ENCODE data around the gene BLNK.

Gene BLNK

DNA sequence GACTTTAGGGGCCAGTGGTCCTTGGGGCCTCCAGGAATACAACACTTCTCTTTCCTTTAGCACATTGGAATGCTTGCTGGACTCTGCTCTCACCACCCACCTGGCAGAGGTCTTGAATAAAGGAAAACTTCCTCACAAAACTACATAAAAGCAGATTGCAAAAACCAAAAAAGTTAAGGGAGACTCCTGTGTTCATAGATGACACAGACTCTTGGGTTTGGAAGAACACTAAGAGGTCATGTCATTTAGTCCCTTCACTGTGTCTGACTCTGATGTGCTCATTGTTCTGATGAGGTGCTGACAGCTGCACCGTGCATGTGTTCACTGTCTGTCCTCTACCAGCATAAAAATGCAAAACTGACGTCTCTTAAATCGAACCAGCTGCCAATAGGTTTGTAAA, 11.4 kb downstream of the BLNK start:
- peak; percentile 32 for DNase-seq

DNA sequence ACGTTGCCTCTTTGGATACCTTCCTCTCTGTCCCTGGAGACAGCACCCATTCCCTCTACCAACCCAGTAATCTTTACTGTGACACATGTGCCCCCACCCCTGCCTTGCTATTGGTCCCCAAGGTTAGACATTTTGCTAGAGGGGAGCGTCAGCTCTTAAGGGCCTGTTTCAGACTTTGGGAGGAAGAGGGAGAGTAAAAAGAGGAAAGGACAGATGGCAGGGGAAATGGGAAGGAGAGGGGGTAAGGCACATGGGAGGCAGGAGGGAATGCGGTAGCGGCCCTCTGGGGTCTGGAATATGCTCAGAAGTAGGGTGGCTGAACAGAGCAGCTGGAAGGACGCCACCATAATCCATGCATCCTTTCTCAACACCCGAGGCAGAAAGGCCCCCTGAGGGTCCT, 12.2 kb downstream of the BLNK start:
- no peak for DNase-seq

DNA sequence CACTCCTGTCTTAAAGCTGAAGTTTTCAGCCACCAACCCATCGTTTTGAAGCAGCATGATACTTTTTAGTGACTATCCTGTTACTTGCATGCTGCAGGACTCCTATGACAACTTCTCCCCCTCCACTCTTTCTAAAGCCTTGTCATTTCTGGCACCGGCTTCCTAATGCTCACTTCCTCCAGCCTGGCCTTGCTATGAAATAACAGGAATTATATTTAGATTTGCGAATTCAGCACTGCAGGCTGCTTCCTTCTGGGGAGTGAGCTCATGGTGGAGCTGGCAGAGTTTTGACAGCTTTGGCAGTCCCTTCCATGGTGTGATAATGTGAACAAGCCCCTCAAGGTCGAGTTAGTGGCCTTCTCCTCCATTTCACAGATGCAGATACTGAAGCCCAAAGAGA, 13.4 kb downstream of the BLNK start:
- DNase-seq: peak; percentile 85

DNA sequence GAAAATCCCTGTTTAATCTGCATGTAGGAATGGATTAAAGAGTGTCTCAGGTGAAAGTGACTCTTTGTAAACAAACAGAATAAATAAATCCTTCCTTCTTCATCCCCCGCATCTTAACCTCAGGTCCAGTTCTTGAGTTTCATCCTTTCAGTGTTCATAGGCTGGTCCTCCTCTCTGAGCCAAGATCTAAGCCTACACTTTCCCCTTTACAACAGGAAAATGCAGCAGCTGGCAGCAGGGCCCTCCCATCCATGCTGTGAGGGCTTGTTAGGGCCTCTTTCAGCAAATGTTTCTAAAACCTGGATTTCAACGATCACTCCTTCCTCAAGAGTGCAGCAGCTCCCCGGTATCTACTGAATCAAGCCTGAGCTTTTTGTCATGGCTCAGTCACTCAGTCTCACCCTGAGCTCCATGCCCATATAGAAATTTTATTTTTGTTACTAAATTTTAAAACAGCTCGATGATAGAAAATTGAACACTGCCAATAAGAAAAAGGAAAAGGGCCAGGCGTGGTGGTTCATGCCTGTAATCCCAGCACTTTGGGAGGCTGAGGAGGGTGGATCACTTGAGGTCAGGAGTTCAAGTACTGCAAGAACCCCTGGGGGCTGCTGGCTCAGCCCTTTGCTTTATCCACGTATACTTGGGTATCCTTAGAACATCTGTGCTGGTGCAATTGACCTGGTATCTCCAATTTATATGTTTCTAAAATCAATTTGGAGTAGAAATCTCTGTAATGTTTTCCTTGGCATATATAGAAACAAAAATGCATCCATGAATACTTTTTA, 15.6 kb downstream of the BLNK start:
- no peak for DNase-seq

DNA sequence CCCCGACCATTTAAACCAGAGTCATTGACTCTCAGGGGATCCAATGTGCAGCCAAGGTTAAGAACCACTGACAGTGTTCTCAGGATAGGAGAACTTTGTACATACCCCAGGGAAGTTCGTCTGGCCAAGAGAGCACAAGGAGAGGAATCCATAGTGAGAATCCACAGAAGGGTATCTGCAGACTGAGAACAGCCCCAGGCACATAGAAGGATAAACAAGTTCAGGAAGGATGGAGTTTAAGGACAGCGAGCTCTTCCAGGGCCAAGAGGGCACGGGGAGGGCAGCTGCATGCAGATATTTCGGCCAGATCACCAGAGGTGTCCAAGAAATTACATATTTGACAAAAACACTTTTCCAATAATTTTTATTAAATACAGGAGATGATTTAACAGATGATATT, 16.4 kb downstream of the BLNK start:
- DNase-seq: no peak

DNA sequence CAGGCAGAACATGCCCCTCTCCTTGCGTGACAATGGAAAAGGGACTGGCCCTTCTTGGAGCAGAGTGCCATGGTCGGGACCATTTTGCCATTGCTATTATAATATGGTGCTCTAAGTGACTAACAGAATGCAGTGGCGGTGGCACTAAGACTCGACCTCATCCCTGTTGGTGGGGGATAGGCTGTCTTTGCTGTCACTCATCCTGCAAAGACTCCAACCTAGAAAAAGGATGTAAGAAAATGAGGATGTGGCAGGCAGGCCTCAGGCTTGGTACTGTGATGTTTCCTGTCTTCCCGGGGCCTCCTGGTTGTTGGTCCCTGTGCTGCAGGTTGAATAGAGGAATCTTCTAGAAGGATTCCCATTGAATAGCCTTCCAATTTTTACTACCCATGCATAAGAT, 18.6 kb downstream of the BLNK start:
- no peak for DNase-seq

DNA sequence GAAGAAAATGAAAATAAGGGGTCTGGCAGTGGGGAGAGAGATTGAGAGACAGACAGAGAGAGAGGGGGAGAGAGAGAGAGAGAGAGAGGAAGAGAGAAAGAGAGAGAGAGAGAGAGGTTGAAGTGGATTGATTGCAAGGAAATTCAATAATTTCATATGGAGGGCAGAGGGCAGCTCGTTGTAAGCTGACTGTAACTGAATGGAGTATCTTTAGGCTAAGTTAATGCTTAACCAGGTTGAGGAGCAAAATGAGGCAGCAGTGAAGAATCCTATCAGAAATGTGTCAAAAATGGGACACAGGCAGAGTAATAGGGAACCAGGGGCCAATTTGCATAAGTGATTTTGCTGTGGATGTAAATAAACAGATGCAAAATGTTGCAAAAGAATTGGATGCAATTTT, 21.0 kb downstream of the BLNK start:
- DNase-seq: no peak

DNA sequence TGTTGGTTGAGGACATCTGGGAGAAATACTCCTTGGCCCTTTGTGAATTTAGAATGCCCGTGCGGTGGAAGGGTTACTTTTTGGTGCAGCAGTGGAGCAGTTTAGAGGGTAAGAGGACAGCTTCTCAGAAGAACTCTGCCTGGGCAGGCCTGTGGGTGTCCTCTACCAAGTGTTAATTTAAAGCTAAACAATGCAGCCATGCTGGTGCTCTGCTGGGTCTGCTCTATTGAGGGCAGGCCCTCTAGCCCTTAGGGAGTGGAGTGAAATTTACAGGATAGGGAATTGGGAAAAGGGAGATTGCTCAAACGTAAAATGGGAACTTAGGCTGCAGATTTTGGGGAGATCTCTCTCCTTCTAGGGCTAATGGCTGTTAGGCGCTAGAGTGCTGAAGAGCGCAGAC, 22.1 kb downstream of the BLNK start:
- no peak for DNase-seq

DNA sequence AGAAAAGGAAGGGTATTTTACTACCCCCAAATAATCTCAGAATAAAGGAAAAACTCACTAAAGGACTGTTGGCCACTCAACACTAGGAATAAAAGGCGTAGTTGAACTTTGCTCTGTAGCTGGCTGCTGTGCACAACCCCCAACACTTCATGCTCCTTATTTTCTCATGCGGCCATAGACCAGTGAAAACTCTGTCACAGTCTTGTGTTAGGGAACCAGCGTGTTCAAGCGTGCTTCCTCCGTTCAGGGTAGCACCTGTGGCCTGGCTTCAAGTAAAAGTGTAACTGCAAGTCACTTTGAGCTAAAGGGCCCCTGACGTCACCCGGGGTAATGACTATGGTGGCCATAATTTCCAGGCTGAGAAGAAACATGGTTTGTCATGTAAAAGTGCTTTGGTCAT, 27.0 kb downstream of the BLNK start:
- DNase-seq: no peak

DNA sequence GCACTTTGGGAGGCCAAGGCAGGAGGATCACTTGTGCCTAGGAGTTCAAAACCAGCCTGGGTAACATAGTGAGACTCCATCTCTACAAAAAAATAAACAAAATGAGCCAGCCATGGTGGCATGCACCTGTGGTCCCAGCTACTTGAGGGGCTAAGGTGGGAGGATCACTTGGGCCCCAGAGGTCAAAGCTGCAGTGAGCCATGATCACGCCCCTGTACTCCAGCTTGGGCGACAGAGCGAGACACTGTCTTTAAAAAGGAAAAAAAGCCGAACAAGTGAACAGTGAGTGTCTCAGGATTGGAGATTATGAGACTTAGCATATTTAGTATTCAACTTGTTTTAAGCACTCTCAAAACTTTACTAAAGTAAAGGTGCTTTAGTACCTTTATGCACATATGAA, 28.1 kb downstream of the BLNK start:
- no peak for DNase-seq

DNA sequence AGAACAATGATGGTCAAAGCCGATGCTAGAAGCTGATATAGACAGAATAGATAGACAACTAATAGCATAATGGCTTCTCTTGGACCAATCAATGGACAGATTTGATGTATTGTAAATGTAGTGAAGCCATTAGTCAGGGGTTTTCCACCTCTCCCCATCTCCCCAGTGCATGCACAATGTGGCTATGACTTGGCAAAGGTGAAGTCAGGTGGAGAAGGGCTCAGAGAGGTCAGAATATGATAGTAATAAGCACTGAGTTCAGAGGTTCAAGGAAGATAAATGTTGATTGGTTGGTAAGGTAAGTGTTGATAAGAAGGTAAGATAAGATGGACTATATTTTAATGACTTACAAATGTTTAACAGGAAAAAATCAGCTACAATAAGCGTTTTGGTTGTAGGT, 28.5 kb downstream of the BLNK start:
- no peak for DNase-seq

DNA sequence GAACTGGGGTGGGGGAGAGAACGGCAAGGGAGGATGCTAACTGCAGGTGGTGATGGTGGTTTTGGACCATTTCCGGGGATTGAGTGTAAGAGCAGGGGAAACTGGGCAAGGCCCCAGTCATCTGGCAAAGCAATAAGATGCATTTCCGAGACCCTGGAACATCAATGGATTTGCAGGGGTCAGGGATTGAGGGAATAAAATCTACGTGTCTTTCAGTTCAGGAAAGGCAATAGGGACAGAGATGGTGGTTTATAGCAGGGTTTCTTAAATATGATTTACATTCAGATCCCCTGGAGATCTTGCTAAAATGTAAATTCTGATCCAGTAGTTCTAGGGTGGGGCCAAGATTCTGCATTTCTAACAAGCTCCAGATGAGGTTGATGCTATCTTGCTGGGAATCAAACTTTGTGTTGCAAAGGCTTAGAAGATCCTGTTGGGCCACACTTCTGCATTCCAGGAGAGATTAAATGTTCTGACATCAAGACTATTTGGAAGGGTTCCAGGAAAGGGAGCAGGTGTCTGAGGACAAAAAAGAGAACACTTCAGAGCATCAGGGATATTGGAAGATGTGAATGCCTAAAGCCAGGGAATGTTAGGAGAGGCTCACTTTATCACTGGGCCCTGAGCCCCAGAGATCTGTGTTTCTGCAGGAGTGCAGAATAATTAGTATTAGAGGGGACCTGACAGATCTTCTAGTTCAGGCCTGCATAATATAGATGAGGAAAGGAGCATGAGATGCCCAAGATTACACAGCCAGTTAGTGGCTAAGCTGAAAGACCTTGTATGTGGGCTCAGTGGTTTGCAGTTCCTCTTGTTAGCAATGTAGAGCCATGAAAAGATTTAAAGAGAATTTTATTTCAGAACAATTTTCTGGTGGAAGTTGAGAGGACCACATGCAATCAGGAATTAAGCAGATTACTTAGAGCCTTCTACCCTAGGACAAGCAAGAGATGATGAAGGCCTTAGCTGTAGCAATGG, 32.4 kb downstream of the BLNK start:
- peak; percentile 21 for DNase-seq

DNA sequence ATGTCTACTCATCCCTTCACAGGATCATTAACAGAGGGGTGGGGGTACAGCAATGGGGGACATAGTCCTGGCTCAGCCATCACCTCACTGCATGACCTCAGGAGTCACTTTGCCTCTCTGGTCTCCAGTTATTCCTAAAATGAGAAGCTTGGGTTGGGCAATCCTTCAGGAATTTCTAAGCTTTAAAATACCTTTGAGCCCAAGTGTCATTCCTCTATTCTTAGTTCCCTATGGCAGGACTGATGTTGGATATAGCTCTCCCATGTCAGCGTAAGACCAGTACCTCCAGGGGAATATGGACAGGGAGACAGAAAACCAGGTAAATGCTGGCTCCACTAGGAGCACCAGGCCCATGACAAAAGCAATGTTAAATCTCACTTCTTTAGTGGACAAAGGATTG, 34.5 kb downstream of the BLNK start:
- no peak for DNase-seq

DNA sequence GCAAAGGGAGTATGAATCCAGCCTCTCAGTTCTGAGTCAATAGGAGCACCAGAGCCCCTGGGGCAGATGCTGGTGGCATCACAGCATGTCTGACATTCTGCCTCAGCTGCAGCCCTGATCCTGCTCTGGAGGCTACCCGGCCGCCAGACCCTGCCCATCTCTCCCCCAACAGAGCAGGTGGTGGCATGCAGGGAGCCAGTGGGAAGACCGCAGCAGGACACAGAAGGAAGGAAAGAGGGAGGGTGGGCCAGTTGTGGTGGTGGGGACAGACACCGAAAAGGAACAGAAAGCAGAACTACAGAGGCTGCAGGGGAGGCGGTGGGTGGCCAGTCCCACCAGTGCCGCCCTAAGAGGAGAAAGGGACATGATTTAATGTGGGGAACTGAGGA, 35.3 kb downstream of the BLNK start:
- DNase-seq: no peak

DNA sequence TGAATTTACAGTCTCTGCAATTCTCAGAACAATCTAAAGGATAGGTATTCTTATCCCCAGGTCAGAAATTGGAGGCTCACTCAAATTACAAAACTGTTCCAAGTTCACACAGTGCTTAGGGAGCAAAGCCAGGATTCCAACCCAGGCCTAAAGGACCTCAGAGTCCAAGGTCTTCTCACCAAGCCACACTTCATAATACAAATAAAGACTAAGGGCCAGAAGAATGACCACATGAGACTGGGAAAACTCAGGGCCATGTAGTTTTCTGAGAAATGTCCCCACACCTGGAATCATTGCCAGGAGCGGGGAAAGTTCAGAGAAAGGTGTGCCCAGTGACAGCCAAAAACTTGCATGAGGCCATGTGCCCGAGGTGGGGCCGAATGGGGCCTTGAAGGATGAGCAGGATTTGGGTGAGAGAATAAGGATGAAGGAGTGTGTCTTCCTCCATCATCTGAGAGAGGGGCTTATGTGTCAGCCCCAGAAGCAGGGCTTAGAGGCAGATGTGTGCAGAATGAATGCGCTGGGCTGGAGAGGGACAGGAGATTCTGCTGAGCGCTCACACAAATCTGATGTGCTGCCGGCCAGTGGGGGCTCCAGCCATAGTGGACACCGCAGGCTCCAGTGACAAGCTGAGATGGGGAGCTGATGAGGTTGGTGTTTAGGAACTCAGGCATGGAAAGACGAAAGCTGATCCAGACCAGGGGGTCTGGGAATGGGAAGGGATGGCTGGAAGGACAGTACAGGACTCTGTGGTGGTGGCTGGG, 35.9 kb downstream of the BLNK start:
- DNase-seq: no peak

DNA sequence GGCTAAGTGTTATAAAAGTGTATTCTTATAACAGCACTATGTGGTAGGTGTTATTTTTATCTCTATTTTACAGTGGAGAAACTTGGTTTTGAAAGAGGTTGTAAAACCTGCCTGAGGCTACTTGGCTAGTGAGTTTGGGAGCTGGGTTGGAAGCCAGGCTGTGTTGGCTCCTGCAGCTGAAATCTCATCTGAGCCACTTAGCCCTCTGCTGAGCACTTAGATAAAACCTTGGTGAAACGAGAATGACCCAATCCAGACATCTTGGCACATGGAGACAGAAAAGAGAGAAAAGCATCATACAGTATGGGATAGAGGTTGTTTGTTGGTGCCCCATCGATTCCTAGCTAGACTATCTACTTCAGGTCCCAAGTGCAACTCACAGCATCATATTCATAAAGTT, 37.4 kb downstream of the BLNK start:
- DNase-seq: no peak

DNA sequence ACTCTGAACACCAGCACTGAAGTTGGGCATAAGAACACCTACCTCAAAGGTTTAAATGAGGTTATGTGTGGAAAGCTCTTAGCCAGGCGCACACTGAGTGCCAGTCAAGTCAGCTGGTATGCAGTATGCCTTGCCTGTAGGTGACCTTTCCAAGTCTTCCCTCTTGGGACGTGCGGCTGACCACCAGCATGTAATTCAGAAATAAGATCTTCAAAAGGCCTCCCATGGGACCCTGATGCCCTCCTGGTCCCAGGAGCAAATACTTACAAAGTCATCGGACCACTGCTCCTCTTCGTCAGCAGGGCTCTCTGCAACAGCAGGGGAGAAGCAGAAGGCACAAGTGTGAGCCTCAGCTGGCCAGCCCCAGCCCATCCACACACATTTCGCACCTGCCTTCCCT, 40.8 kb downstream of the BLNK start:
- DNase-seq: no peak

DNA sequence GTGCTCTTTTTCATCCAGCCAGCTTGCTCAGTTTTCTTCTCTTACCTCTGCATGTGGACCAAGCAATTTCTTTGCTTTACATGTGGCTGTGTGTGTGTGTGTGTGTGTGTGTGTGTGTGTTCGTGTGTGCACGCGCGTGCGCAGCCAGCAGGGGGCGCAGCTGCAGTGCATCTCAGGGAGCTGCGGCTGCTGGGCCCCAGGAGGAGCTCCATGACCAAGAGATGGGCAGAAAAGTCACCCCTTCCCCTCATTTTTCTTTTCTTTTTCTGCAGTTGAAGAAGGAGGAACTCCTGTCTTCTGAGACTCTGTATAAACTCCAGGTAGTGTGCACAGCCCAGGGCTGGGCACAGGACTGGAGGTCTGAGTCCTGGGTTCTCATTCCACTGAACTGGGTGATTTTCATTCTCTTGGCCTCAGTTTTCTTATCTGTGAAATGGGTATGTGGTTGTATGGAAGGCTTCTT, 41.8 kb downstream of the BLNK start:
- DNase-seq: peak; percentile 77

DNA sequence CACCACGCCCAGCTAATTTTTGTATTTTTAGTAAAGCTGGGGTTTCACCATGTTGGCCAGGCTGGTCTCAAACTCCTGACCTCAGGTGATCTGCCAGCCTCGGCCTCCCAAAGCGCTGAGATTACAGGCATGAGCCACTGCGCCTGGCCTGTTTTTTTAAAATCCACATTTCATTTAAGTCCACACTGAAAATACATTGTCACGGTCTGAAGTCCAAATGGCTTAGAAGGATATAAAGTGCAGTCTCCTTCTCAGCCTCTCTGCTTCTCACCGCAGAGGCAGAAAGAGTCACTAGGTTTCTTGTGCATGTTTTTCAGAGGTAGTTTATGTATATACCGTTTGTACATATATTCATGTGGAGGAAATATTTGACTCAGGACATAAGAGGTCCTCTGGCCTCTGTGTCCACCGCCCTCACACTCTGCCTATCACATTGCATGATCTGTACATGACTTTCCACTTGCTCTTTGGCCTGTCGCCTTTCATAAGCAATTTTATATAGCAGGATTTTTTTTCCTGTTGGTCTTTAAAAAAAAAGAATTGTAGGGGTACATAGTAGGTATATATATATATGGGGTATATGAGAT, 42.9 kb downstream of the BLNK start:
- no peak for DNase-seq

DNA sequence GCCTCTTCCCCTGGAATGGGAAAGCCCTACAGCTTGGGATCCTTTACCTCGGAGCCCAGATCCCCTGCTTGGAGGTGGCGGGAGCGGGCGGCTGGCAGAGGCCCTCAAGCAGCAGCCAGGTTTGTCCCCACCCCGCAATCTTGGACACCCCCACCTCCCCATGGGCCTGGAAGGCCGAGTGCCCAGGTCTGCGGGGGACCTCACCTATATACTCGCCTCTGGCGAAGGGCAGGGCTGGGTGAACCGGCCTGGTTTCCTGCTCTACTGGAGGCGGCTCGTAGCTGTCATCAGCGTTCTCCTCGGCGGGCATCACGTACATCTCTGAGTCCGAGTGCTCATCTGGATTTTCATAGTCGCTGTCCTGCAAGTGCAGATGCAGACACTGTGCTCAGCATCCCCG, 44.2 kb downstream of the BLNK start:
- no peak for DNase-seq

DNA sequence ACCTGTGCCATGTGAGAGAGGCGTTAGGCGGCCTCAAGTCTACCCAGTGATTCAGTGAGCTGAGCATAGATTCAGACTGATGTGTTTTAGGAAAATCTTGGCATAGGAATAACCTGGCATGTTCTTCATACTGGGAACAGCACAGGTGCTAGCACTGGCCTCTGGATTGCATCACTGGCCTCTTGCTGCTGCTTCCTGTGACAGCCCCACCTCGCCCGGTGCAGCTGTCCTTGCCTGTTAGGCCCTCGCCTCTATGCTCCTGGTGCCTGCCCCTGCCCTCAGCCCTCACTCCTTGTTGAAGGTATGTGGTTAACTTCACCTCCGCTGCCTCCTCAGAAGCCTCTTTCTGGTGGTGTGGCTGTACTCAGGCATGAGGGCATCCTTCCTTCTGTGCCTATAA, 46.2 kb downstream of the BLNK start:
- DNase-seq: no peak

DNA sequence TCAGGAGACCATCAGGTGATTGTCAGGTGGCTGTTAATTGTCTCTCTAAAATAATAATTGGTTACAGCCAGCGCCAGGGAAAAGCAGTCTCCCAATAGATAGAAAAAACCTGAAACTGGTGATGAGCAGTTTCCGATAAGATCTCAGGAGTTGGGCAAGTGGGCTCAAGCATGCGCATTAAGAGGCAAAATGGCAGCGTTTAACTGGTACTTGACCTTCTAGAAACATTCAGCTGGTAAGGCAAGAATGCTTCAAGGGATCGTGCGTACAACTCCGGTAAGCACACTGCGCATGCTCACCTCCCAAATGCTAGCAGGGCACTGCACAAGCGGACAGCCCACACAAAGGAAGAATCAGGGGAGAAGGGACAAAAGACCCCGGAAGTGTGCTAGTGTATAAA, 48.5 kb downstream of the BLNK start:
- DNase-seq: no peak

DNA sequence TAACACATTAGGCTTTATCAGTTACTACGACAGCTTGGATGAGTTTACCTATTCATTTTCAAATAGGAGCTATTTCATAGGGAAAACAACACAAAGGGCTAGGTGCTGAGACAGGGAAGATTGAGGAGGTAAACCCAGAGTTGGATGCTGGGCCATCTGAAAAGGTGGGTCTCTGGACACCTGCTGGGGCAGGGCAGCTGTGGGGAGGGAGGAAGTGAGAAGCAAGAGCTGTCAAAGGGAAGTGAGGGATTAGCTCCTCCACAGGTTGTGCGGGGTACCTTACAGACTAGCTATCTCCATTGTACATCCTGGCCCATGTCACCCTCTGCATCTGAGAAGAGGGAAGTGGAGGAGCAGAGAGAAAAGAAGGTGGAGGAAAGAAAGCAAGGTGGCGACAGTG, 48.9 kb downstream of the BLNK start:
- no peak for DNase-seq

Measured in inflammatory macrophage treated with lipopolysaccharide for 4 hours (primary cell).